Coronary artery (tissue), 2 donors: ENCODE results near the gene EXOC6B.

ENCODE experiments used
- DNase-seq: peaks from one replicate; pipeline ENCODE4 v3.0.0-alpha.2; 2017; ENCODE audit warnings: low spot score
- H3K27ac ChIP-seq, 2 donors: fragments of 200-600 bp; sonication (generic); one replicate each; pipeline ENCODE4 v1.5.1; 2016 to 2019
- H3K4me3 ChIP-seq: fragments of 200-600 bp; sonication (generic); 2 replicates; pipeline ENCODE4 v1.5.1; 2016; ENCODE audit warnings: mild to moderate bottlenecking, moderate library complexity
- TF ChIP-seq, protein P1 (sequence below): fragments of 200-600 bp; sonication (generic); IDR thresholded peaks from one replicate; pipeline ENCODE4 v1.5.1; 2019; ENCODE audit warnings: antibody characterized with exemption

EXOC6B gene

GRCh38 chr2:72689579-72690195 is 136.1 kb downstream of the EXOC6B start:
- Histone ChIP-seq H3K27ac (no peak overlapping the region), H3K4me3 (no peak overlapping the region)
- no peak for DNase-seq
- TF ChIP-seq, protein P1, sequence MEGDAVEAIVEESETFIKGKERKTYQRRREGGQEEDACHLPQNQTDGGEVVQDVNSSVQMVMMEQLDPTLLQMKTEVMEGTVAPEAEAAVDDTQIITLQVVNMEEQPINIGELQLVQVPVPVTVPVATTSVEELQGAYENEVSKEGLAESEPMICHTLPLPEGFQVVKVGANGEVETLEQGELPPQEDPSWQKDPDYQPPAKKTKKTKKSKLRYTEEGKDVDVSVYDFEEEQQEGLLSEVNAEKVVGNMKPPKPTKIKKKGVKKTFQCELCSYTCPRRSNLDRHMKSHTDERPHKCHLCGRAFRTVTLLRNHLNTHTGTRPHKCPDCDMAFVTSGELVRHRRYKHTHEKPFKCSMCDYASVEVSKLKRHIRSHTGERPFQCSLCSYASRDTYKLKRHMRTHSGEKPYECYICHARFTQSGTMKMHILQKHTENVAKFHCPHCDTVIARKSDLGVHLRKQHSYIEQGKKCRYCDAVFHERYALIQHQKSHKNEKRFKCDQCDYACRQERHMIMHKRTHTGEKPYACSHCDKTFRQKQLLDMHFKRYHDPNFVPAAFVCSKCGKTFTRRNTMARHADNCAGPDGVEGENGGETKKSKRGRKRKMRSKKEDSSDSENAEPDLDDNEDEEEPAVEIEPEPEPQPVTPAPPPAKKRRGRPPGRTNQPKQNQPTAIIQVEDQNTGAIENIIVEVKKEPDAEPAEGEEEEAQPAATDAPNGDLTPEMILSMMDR, result no peak

DNA sequence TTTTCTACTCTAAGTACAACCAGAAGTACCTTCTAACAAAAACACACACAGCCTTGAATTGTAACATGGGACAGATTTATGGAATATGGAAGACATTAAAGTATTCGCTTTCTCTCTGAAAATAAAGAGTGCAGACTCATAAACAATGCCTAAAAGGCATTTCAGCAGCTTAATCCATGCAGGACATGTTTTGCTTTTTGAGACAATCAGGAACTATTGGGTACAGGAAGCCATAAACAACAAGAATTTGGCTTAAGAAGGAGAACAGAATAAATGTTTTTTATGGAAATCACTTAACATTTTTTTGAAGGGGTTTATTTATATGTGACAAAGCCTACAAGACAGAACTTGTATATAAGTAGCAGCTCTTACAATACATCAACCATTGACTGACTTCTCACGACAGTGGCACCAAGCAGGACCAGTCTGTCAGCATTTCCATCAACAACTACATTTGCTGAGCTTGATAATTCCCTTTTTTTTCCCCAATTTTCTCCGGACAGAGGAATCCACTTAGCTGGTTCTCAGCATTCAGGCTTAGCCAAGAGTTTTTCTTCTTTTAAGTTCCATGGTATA is 140.1 kb downstream of the EXOC6B start:
- no peak for DNase-seq
- TF ChIP-seq, protein P1, result no peak
- H3K27ac ChIP-seq, result no peak overlapping the region
- H3K4me3 ChIP-seq, result no peak overlapping the region

- DNase-seq, result no peak
- no peak overlapping the region for H3K4me3 ChIP-seq
- H3K27ac ChIP-seq, result no peak overlapping the region
- TF ChIP-seq, protein P1, result no peak
Measured at GRCh38 chr2:72682061-72682460, 143.8 kb downstream of the EXOC6B start.

GRCh38 chr2:72681016-72681995 is 144.5 kb downstream of the EXOC6B start:
- Histone ChIP-seq H3K4me3 (no peak overlapping the region), H3K27ac (no peak overlapping the region)
- no peak for DNase-seq
- TF ChIP-seq, protein P1, result no peak

GRCh38 chr2:72678024-72678423 is 147.8 kb downstream of the EXOC6B start:
- H3K27ac ChIP-seq, result no peak overlapping the region
- TF ChIP-seq, protein P1, result no peak
- no peak for DNase-seq
- no peak overlapping the region for H3K4me3 ChIP-seq

DNA sequence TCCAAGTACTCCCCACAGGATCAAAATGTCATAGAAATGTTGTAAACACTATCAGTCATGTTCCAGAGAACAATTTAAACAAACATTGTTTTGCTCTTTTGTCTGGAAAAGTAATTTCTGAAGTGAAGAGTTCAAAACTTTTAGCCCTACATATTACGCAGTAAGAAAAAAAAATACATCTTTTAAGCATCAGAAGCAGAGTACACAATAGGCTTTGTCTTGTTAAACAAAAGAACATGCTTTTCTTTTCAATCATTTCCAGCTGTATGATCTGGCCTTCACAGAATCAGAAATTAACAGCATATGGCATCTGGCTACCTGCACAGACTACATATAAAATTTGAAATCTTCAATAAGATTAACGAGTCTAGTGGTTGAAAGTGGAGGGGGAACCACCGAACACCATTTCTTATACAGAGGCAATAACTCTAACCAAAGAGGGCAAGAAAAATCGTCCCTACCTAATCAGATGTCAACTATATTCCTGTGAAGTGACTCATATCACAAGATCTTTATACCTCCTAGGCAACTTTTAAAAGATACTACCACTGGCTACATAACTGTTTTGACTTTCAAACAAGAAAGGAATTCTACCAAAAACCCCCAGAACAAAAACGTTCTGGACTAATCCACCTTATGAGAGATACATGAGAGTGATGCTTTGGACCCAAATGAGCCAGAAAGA is 149.3 kb downstream of the EXOC6B start:
- H3K27ac ChIP-seq, result no peak overlapping the region
- TF ChIP-seq, protein P1, result no peak
- no peak overlapping the region for H3K4me3 ChIP-seq
- no peak for DNase-seq
